Measurements from ENCODE around the gene LMNA.

GRCh38 chr1:156154317-156154749 is 39.8 kb downstream of the LMNA start:
- TF ChIP-seq L3MBTL2 (conservative IDR thresholded peaks at IDR 0.05) (no peak), BHLHE40 (IDR thresholded peaks at IDR 0.05; ENCODE audit: borderline replicate concordance) (no peak), SUZ12 (IDR thresholded peaks at IDR 0.05) (no peak), SP1 (IDR thresholded peaks at IDR 0.05) (no peak), NFRKB (IDR thresholded peaks at IDR 0.05) (no peak), FOXA1 (IDR thresholded peaks at IDR 0.05) (no peak), FOXM1 (IDR thresholded peaks at IDR 0.05; ENCODE audit: borderline replicate concordance) (no peak), ARNT (IDR thresholded peaks at IDR 0.05) (no peak), LEF1 (IDR thresholded peaks at IDR 0.05; ENCODE audit: borderline replicate concordance) (no peak)
